Esophagus muscularis mucosa (tissue), 4 donors: ENCODE data around the gene GNB1. TPM values are rescaled to one million over a fixed set of nuclear protein-coding genes. Genes with fewer than 3 reads are reported as not detected.

Experiments
- DNase-seq: peaks from one replicate; pipeline ENCODE4 v3.0.0-alpha.2; 2017; ENCODE audit errors: extremely low spot score
- H3K27ac ChIP-seq, 4 donors: fragments of 200-600 bp; sonication (generic); replicated peaks in 1 of 4; 1 replicate in 3 of 4; 2 replicates in 1 of 4; pipeline ENCODE4 v1.5.1; 2016 to 2019; ENCODE audit warnings: mild to moderate bottlenecking in 1 of 4
- H3K27me3 ChIP-seq, 4 donors: fragments of 200-600 bp; sonication (generic); one replicate each; pipeline versions ENCODE4 v1.5.1 to v1.6.0; 2016 to 2019
- H3K36me3 ChIP-seq, 4 donors: fragments of 200-600 bp; sonication (generic); one replicate each; pipeline ENCODE4 v1.5.1; 2016 to 2019
- H3K4me1 ChIP-seq, 4 donors: fragments of 200-600 bp; sonication (generic); one replicate each; pipeline ENCODE4 v1.5.1; 2016 to 2019
- H3K4me3 ChIP-seq, 4 donors: fragments of 200-600 bp; sonication (generic); 1 replicate in 2 of 4; 2 replicates in 2 of 4; pipeline ENCODE4 v1.5.1; 2016 to 2019; ENCODE audit warnings: mild to moderate bottlenecking in 4 of 4, moderate library complexity in 1 of 4
- H3K9me3 ChIP-seq, 4 donors: fragments of 200-600 bp; sonication (generic); 1 replicate in 3 of 4; 2 replicates in 1 of 4; pipeline ENCODE4 v1.5.1; 2016 to 2019
- CTCF ChIP-seq, 3 experiments: fragments of 200-600 bp in 2 of 3; fragments of 450-650 bp in 1 of 3; sonication (generic) in 2 of 3; IDR thresholded peaks; one replicate each; pipeline ENCODE4 v1.5.1; 2017 to 2019; ENCODE audit warnings: antibody characterized with exemption in 3 of 3, mild to moderate bottlenecking in 2 of 3, moderate library complexity in 1 of 3
- EP300 ChIP-seq: sonication (generic); formaldehyde crosslinking; IDR thresholded peaks from one replicate; pipeline ENCODE4 v1.6.1; 2017; ENCODE audit warnings: antibody characterized with exemption
- POLR2A ChIP-seq: fragments of 450-650 bp; IDR thresholded peaks from one replicate; pipeline ENCODE4 v1.6.1; 2017; ENCODE audit warnings: antibody characterized with exemption, moderate library complexity, mild to moderate bottlenecking, low read depth
- POLR2AphosphoS5 ChIP-seq, 2 donors: sonication (generic); formaldehyde crosslinking; IDR thresholded peaks; one replicate each; pipeline ENCODE4 v1.6.1; 2017; ENCODE audit warnings: antibody characterized with exemption in 2 of 2
- WGBS: methylation state at CpG from one replicate; pipeline ENCODE4 v1.1.5; 2018; 5-methylcytosine and 5-hydroxymethylcytosine counted together
- intact Hi-C: fragments of 100-400 bp; cut with DNase I; formaldehyde crosslinking; loops from one replicate; pipeline ENCODE4 v1.15.1; 2023
- total RNA-seq, 4 donors: library from RNA; depleted of rRNA; stranded (reverse); fragments of >200 nt; gene quantifications; one replicate each; pipeline versions ENCODE4 v1.1.0 to v1.2.1, GENCODE V29; 2016

Gene GNB1
- total RNA-seq, 4 donors from 2014 or later: 124 to 166 (median 161) TPM

- Histone ChIP-seq H3K36me3 (no peaks in the 10 kb centered on the region), H3K9me3 (no peaks in the 10 kb centered on the region), H3K4me3 (no peak overlapping the region), H3K4me1 (peaks cover 28 to 38% (median 34%) of the 10 kb centered on the region in 4 donors), H3K27me3 (no peaks in the 10 kb centered on the region), H3K27ac (peak overlapping the region; percentile 6 to 53 (median 46))
- no peak for DNase-seq
- 4% methylated on average over 11 of the region's 15 CpGs for WGBS
- TF ChIP-seq CTCF (IDR thresholded peaks at IDR 0.05): peak; percentile 86 to 97 (median 97)
- TF ChIP-seq POLR2AphosphoS5 (IDR thresholded peaks at IDR 0.05): peak; percentile 61 to 78
- TF ChIP-seq POLR2A: no peak
- intact Hi-C loops: loop anchor here (1.0 kb wide), 1 partner anchor 128 kb away; the partner anchor contains the start of gene NADK
These were observed 15.6 kb upstream of the GNB1 start for GRCh38 chr1:1906185-1907097.

GRCh38 chr1:1903224-1903623 lies 12.3 kb upstream of the GNB1 start:
- intact Hi-C loops: no loop called here
- Histone ChIP-seq H3K27ac (no peak overlapping the region), H3K4me3 (no peak overlapping the region), H3K27me3 (no peaks in the 10 kb centered on the region), H3K36me3 (no peaks in the 10 kb centered on the region), H3K4me1 (peaks cover 20 to 26% (median 23%) of the 10 kb centered on the region in 4 donors), H3K9me3 (no peaks in the 10 kb centered on the region)
- TF ChIP-seq EP300: no peak
- TF ChIP-seq POLR2AphosphoS5 (IDR thresholded peaks at IDR 0.05): no peak
- no peak for TF ChIP-seq POLR2A
- no peak for TF ChIP-seq CTCF (IDR thresholded peaks at IDR 0.05)
- no peak for DNase-seq
- WGBS: 98% methylated on average over 12 of the region's 12 CpGs

GRCh38 chr1:1901641-1902294 lies 10.9 kb upstream of the GNB1 start:
- no peaks in the 10 kb centered on the region for H3K36me3 ChIP-seq
- no peak overlapping the region for H3K27ac ChIP-seq
- DNase-seq: no peak
- H3K9me3 ChIP-seq: no peaks in the 10 kb centered on the region
- 90% methylated on average over 13 of the region's 13 CpGs for whole genome bisulfite sequencing
- intact Hi-C loops: no loop called here
- no peak for TF ChIP-seq EP300
- no peak for TF ChIP-seq POLR2A
- no peak for TF ChIP-seq CTCF (IDR thresholded peaks at IDR 0.05)
- no peak for TF ChIP-seq POLR2AphosphoS5 (IDR thresholded peaks at IDR 0.05)
- H3K4me1 ChIP-seq: peaks cover 9 to 11% (median 10%) of the 10 kb centered on the region in 4 donors
- H3K4me3 ChIP-seq: no peak overlapping the region
- peaks cover 0 to 2% (median under 1%) of the 10 kb centered on the region in 4 donors for H3K27me3 ChIP-seq

GRCh38 chr1:1900883-1901640 lies 10.2 kb upstream of the GNB1 start:
- Histone ChIP-seq H3K27me3 (peaks cover 0 to 9% (median 4%) of the 10 kb centered on the region in 4 donors), H3K4me1 (peaks cover 3 to 4% (median 3%) of the 10 kb centered on the region in 4 donors), H3K27ac (no peak overlapping the region), H3K36me3 (no peaks in the 10 kb centered on the region), H3K9me3 (no peaks in the 10 kb centered on the region), H3K4me3 (no peak overlapping the region)
- intact Hi-C loops: no loop called here
- 79% methylated on average over 10 of the region's 14 CpGs for WGBS
- TF ChIP-seq CTCF (IDR thresholded peaks at IDR 0.05): no peak
- TF ChIP-seq POLR2AphosphoS5 (IDR thresholded peaks at IDR 0.05): no peak
- no peak for TF ChIP-seq POLR2A
- TF ChIP-seq EP300: no peak
- no peak for DNase-seq
